Psoas muscle (tissue), 8 donors: ENCODE data around the gene SLC9A7. TPM values are rescaled to one million over a fixed set of nuclear protein-coding genes. Genes with fewer than 3 reads are reported as not detected.

Experiments
- ATAC-seq, 4 donors: fragments of 200-7000 bp; cut with Tn5 transposase; one replicate each; pipeline ENCODE4 v1.9.1; 2020; ENCODE audit warnings: moderate library complexity in 3 of 4, mild to moderate bottlenecking in 2 of 4
- DNase-seq, 2 donors: peaks; one replicate each; pipeline ENCODE4 v3.0.0-alpha.2; 2020
- H3K27ac ChIP-seq: fragments of 200-600 bp; one replicate; pipeline ENCODE4 v1.8.0; 2022
- H3K27me3 ChIP-seq, 3 donors: fragments of 200-600 bp in 1 of 3; one replicate each; pipeline versions ENCODE4 v1.6.1 to v1.8.0; 2013 to 2022; ENCODE audit warnings: low read length in 2 of 3, mild to moderate bottlenecking in 2 of 3, moderate library complexity in 1 of 3; ENCODE audit not compliant: insufficient read depth in 3 of 3
- H3K36me3 ChIP-seq, 2 donors: fragments of 200-600 bp in 1 of 2; one replicate each; pipeline versions ENCODE4 v1.6.1 to v1.8.0; 2013 to 2022; ENCODE audit warnings: low read depth in 1 of 2, mild to moderate bottlenecking in 1 of 2, moderate library complexity in 1 of 2; ENCODE audit not compliant: insufficient read depth in 1 of 2
- H3K4me1 ChIP-seq: fragments of 200-600 bp; one replicate; pipeline ENCODE4 v1.8.0; 2022
- H3K4me3 ChIP-seq: fragments of 200-600 bp; one replicate; pipeline ENCODE4 v1.8.0; 2022; ENCODE audit warnings: mild to moderate bottlenecking
- H3K9me3 ChIP-seq: fragments of 200-600 bp; one replicate; pipeline ENCODE4 v1.8.0; 2022
- WGBS, 3 donors: extraction: QIAGEN DNeasy Blood & Tissue Kit; methylation state at CpG; one replicate each; pipeline versions ENCODE4 v1.1.6 to v1.1.7; 2013; 5-methylcytosine and 5-hydroxymethylcytosine counted together
- intact Hi-C, 2 donors: fragments of 100-400 bp; cut with DNase I; formaldehyde crosslinking; loops; one replicate each; pipeline versions ENCODE4 v1.11.0 to v1.14.2; 2022
- polyA plus RNA-seq, 3 donors: library from polyadenylated mRNA; stranded (reverse); fragments of 200-250 nt; gene quantifications; one replicate each; pipeline ENCODE4 v1.2.3, GENCODE V29; 2013
- total RNA-seq, 4 donors: library from RNA; stranded (reverse); fragmentation: NEBNext Ultra II Directional in 2 of 4; extraction: Animal tissue kit (Norgen Biotek cat#: 25700) in 2 of 4; gene quantifications; one replicate each; pipeline versions ENCODE4 v1.2.1 to v1.2.4, GENCODE V29; 2021 to 2023
- TF ChIP-seq, protein P1 (sequence below): fragments of 200-600 bp; IDR thresholded peaks from one replicate; pipeline ENCODE4 v1.8.0; 2022; ENCODE audit warnings: antibody characterized with exemption
- donor health status: healthy with polysubstance abuse.
- donor health status: DM: no; HTN: no; CAD: no; lungs with moderate emphysema.
- donor health status: Bipolar disorder and iron deficiency.
- donor health status: healthy.
- donor health status: DM: yes; HTN: yes; CAD: no.
- donor health status: DM: no; HTN: no; CAD: no.
- donor health status: DM: no; HTN: no; CAD: no.
- donor health status: DM: yes; HTN: yes; CAD: no.

The SLC9A7 gene
- total and polyA plus RNA-seq, 7 donors: 1.5 to 14.0 (median 8.2) TPM

DNA sequence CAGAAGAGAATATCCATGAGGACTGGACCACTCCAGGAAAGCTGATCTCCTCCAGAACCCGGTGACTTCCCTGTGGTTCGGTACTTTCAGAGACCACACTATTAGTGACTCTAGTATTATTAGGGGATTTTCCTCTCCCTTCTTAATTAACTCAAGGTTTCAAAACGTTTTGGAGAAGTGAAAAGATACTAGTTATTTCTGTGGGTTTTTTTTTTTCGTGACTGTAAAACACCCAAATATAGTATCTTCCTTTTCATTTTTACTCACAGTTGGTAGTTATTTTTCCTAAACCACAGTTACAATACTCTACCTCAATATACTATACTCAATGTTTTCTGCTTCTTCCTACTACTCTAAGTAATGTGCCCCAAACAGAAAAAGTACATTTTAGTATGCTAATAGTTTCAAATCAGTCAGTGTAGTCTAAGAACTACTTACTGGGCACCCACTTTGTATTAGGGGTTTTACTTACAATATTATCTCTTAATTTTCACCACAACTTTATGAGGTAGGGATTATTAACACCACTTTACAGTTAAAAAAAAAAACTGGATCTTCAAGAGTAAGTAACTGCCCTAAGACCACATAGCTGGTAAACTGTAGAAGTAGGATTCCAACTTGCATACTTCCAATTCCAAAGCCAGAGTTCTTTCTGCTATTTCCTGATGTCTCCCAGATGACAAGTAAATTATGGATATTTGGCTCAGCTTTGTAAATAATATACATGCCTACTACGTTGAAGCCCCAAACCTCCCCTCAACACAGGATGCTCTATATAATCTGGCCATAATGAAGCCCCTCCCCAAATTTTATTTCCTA is 45.0 kb downstream of the SLC9A7 start:
- H3K27ac ChIP-seq: no peak overlapping the region
- no peak for DNase-seq
- peaks cover 0 to 6% (median 0%) of the 10 kb centered on the region in 3 donors for H3K27me3 ChIP-seq
- intact Hi-C loops: no loop called here
- peaks cover 5% of the 10 kb centered on the region for H3K9me3 ChIP-seq
- TF ChIP-seq, protein P1, sequence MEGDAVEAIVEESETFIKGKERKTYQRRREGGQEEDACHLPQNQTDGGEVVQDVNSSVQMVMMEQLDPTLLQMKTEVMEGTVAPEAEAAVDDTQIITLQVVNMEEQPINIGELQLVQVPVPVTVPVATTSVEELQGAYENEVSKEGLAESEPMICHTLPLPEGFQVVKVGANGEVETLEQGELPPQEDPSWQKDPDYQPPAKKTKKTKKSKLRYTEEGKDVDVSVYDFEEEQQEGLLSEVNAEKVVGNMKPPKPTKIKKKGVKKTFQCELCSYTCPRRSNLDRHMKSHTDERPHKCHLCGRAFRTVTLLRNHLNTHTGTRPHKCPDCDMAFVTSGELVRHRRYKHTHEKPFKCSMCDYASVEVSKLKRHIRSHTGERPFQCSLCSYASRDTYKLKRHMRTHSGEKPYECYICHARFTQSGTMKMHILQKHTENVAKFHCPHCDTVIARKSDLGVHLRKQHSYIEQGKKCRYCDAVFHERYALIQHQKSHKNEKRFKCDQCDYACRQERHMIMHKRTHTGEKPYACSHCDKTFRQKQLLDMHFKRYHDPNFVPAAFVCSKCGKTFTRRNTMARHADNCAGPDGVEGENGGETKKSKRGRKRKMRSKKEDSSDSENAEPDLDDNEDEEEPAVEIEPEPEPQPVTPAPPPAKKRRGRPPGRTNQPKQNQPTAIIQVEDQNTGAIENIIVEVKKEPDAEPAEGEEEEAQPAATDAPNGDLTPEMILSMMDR: no peak
- 65 to 84% (median 69%) methylated on average over 5 of the region's 5 CpGs for WGBS, 3 donors
- ATAC-seq: no peak
- H3K4me1 ChIP-seq: no peaks in the 10 kb centered on the region
- no peaks in the 10 kb centered on the region for H3K36me3 ChIP-seq
- H3K4me3 ChIP-seq: no peak overlapping the region

DNA sequence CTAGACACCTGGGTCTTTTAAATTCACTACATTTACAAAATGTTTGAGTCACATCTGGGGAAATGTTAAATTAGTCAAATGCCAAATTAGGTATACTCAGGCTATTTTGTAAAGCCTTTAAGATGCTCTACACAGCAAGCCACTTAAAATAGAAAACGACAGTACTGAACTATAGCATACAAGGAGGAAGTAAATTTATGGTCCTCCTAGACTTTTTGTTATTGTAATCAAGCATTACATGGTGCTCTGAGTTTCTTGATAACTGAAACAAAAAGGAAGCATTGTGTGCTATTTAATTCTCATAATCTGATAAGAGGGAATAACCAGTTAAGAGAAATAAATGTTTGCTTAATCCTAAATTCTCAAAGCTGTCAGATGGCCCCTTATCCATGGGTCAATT is 46.2 kb downstream of the SLC9A7 start:
- intact Hi-C loops: no loop called here
- TF ChIP-seq, protein P1: no peak
- Histone ChIP-seq H3K27ac (no peak overlapping the region), H3K36me3 (no peaks in the 10 kb centered on the region), H3K4me3 (no peak overlapping the region), H3K27me3 (peaks cover 0 to 6% (median 0%) of the 10 kb centered on the region in 3 donors), H3K4me1 (no peaks in the 10 kb centered on the region), H3K9me3 (peaks cover 5% of the 10 kb centered on the region)
- WGBS, 3 donors: 42 to 76% (median 56%) methylated on average over 1 of the region's 1 CpG
- no peak for ATAC-seq
- DNase-seq: no peak

DNA sequence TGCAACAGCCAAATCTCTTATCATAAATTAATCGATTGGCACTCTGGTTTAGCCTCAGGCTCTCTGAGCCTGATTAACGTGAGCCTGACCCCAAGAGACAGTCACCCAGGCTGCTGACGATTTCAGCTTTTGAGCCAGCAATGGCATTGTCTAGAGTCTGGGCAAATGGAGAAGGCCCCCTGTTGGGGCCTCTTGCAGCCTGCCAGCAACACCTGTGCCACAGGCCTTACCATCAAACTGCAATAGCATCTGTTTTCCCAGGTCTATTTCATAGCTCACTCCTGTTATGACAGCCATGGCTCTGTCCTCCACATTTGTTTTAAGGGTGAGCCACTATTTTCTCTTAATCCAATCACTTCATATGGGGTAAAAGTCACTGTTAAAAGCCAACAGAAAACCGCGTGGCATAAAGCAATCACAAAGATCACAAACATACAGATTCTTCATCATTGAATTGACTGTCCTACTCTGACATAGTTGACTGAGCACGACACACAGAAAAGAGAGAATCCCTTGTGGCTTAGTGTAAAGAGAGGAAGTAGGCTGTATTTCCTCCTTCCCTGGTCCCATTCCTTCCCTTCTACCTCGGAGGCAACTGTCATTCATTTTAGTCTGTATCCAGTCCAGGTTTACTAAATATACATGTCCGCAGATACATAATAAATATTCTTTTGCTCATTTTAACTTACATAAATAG is 47.8 kb downstream of the SLC9A7 start:
- 67 to 73% (median 68%) methylated on average over 8 of the region's 8 CpGs for WGBS, 3 donors
- intact Hi-C loops: no loop called here
- Histone ChIP-seq H3K4me3 (no peak overlapping the region), H3K27ac (no peak overlapping the region), H3K27me3 (peaks cover 0 to 6% (median 0%) of the 10 kb centered on the region in 3 donors), H3K9me3 (no peaks in the 10 kb centered on the region), H3K4me1 (no peaks in the 10 kb centered on the region), H3K36me3 (no peaks in the 10 kb centered on the region)
- no peak for ATAC-seq
- DNase-seq: no peak
- TF ChIP-seq, protein P1: no peak

DNA sequence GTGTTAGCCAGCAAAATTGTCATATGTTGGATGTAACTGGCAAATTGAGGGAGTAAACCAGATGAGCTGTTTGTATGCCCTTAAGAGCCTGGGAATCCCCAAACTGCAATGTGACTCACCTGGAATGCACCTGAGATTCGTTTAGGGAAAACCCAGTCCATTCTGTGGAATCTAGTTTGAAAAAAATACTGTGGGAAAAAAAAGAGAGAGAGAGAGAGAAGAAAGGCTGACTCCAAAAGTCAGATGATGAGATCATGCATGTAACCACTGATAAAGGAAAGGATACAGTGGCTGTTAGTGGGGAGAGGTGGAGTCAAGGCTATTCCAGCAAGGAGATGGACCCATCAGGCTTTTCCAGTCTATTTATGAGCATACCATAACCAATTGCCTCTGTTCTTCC is 48.5 kb downstream of the SLC9A7 start:
- no peaks in the 10 kb centered on the region for H3K36me3 ChIP-seq
- no peaks in the 10 kb centered on the region for H3K9me3 ChIP-seq
- no peak overlapping the region for H3K27ac ChIP-seq
- intact Hi-C loops: no loop called here
- TF ChIP-seq, protein P1: no peak
- ATAC-seq (no peak), DNase-seq (no peak)
- peaks cover 0 to 6% (median 0%) of the 10 kb centered on the region in 3 donors for H3K27me3 ChIP-seq
- 38 to 58% (median 44%) methylated on average over 1 of the region's 1 CpG for WGBS, 3 donors
- H3K4me1 ChIP-seq: no peaks in the 10 kb centered on the region
- no peak overlapping the region for H3K4me3 ChIP-seq
